ENCODE data around the gene SIM1. TPM values are rescaled to one million over a fixed set of nuclear protein-coding genes. Genes with fewer than 3 reads are reported as not detected.

Gene SIM1
- total RNA-seq, 1 donor: 0.36 TPM

GRCh38 chr6:100388868-100389519 is 75.7 kb downstream of the SIM1 start:
- no peak overlapping the region for H3K4me3 ChIP-seq (ENCODE audit: insufficient read depth, low read length)
- H3K79me2 ChIP-seq (ENCODE audit: insufficient read depth, low read length): no peaks in the 10 kb centered on the region
- H3K4me2 ChIP-seq (ENCODE audit: insufficient read depth, low read length): no peak overlapping the region
- no peak overlapping the region for H3K27ac ChIP-seq (ENCODE audit: low read depth, low read length)
- no peaks in the 10 kb centered on the region for H3K36me3 ChIP-seq (ENCODE audit: insufficient read depth, low read length)
- no peaks in the 10 kb centered on the region for H3K4me1 ChIP-seq (ENCODE audit: insufficient read depth, low read length)
- H4K20me1 ChIP-seq (ENCODE audit: insufficient read depth, low read length): no peaks in the 10 kb centered on the region
- no peak for DNase-seq (ENCODE audit: insufficient read length, low spot score, missing footprints)
- no peaks in the 10 kb centered on the region for H3K27me3 ChIP-seq (ENCODE audit: insufficient read depth, low read length)
- H2AFZ ChIP-seq (ENCODE audit: low read length): no peak overlapping the region
- TF ChIP-seq CTCF (IDR thresholded peaks at IDR 0.05; ENCODE audit: extremely low read depth, low read depth, low read length): no peak
- H3K9me3 ChIP-seq (ENCODE audit: low read depth, low read length): no peaks in the 10 kb centered on the region

- no peaks in the 10 kb centered on the region for H4K20me1 ChIP-seq (ENCODE audit: insufficient read depth, low read length)
- H3K27me3 ChIP-seq (ENCODE audit: insufficient read depth, low read length): no peaks in the 10 kb centered on the region
- DNase-seq (ENCODE audit: insufficient read length, low spot score, missing footprints): no peak
- H2AFZ ChIP-seq (ENCODE audit: low read length): no peak overlapping the region
- H3K9me3 ChIP-seq (ENCODE audit: low read depth, low read length): no peaks in the 10 kb centered on the region
- H3K36me3 ChIP-seq (ENCODE audit: insufficient read depth, low read length): no peaks in the 10 kb centered on the region
- H3K4me1 ChIP-seq (ENCODE audit: insufficient read depth, low read length): peaks cover 10% of the 10 kb centered on the region
- H3K4me3 ChIP-seq (ENCODE audit: insufficient read depth, low read length): no peak overlapping the region
- no peak overlapping the region for H3K27ac ChIP-seq (ENCODE audit: low read depth, low read length)
- TF ChIP-seq CTCF (IDR thresholded peaks at IDR 0.05; ENCODE audit: extremely low read depth, low read depth, low read length): no peak
- no peak overlapping the region for H3K4me2 ChIP-seq (ENCODE audit: insufficient read depth, low read length)
- no peaks in the 10 kb centered on the region for H3K79me2 ChIP-seq (ENCODE audit: insufficient read depth, low read length)
Measured at GRCh38 chr6:100382767-100383195, 81.9 kb downstream of the SIM1 start.

GRCh38 chr6:100382031-100382430 is 82.7 kb downstream of the SIM1 start:
- H3K4me1 ChIP-seq (ENCODE audit: insufficient read depth, low read length): peaks cover 10% of the 10 kb centered on the region
- H2AFZ ChIP-seq (ENCODE audit: low read length): no peak overlapping the region
- TF ChIP-seq CTCF (IDR thresholded peaks at IDR 0.05; ENCODE audit: extremely low read depth, low read depth, low read length): no peak
- H3K36me3 ChIP-seq (ENCODE audit: insufficient read depth, low read length): no peaks in the 10 kb centered on the region
- H3K27me3 ChIP-seq (ENCODE audit: insufficient read depth, low read length): no peaks in the 10 kb centered on the region
- H3K27ac ChIP-seq (ENCODE audit: low read depth, low read length): no peak overlapping the region
- H3K9me3 ChIP-seq (ENCODE audit: low read depth, low read length): no peaks in the 10 kb centered on the region
- DNase-seq (ENCODE audit: insufficient read length, low spot score, missing footprints): no peak
- no peaks in the 10 kb centered on the region for H3K79me2 ChIP-seq (ENCODE audit: insufficient read depth, low read length)
- H3K4me3 ChIP-seq (ENCODE audit: insufficient read depth, low read length): no peak overlapping the region
- H3K4me2 ChIP-seq (ENCODE audit: insufficient read depth, low read length): no peak overlapping the region
- no peaks in the 10 kb centered on the region for H4K20me1 ChIP-seq (ENCODE audit: insufficient read depth, low read length)

GRCh38 chr6:100381111-100381510 is 83.6 kb downstream of the SIM1 start:
- Histone ChIP-seq H3K27ac (ENCODE audit: low read depth, low read length) (no peak overlapping the region), H3K79me2 (ENCODE audit: insufficient read depth, low read length) (no peaks in the 10 kb centered on the region), H3K4me1 (ENCODE audit: insufficient read depth, low read length) (peaks cover 10% of the 10 kb centered on the region), H3K9me3 (ENCODE audit: low read depth, low read length) (no peaks in the 10 kb centered on the region), H3K4me3 (ENCODE audit: insufficient read depth, low read length) (no peak overlapping the region), H2AFZ (ENCODE audit: low read length) (no peak overlapping the region), H3K4me2 (ENCODE audit: insufficient read depth, low read length) (no peak overlapping the region), H3K27me3 (ENCODE audit: insufficient read depth, low read length) (no peaks in the 10 kb centered on the region), H3K36me3 (ENCODE audit: insufficient read depth, low read length) (no peaks in the 10 kb centered on the region), H4K20me1 (ENCODE audit: insufficient read depth, low read length) (no peaks in the 10 kb centered on the region)
- TF ChIP-seq CTCF (IDR thresholded peaks at IDR 0.05; ENCODE audit: extremely low read depth, low read depth, low read length): no peak
- DNase-seq (ENCODE audit: insufficient read length, low spot score, missing footprints): no peak
